GM18526 (cell line): ENCODE data around the gene SRGAP1.

Experiments
- POLR2A ChIP-seq: IDR thresholded peaks from 3 replicates; pipeline ENCODE4 v1.6.1; 2011; ENCODE audit not compliant: insufficient read length; ENCODE audit errors: extremely low read depth

The SRGAP1 gene

GRCh38 chr12:63821781-63822251, 22.7 kb upstream of the SRGAP1 start:
- no peak for TF ChIP-seq POLR2A

GRCh38 chr12:63822352-63822751, 22.1 kb upstream of the SRGAP1 start:
- no peak for TF ChIP-seq POLR2A

- no peak for TF ChIP-seq POLR2A
Observed at GRCh38 chr12:63823040-63823439, 21.5 kb upstream of the SRGAP1 start.

GRCh38 chr12:63826006-63826585, 18.4 kb upstream of the SRGAP1 start:
- TF ChIP-seq POLR2A = no peak

GRCh38 chr12:63828867-63829266, 15.6 kb upstream of the SRGAP1 start:
- no peak for TF ChIP-seq POLR2A

- no peak for TF ChIP-seq POLR2A
Observed at GRCh38 chr12:63836046-63836445, 8.5 kb upstream of the SRGAP1 start.

- no peak for TF ChIP-seq POLR2A
Observed at GRCh38 chr12:63836936-63837335, 7.6 kb upstream of the SRGAP1 start.

GRCh38 chr12:63838411-63838810, 6.1 kb upstream of the SRGAP1 start:
- TF ChIP-seq POLR2A = no peak

GRCh38 chr12:63841011-63841410, 3.5 kb upstream of the SRGAP1 start:
- no peak for TF ChIP-seq POLR2A

- TF ChIP-seq POLR2A = no peak
Observed at GRCh38 chr12:63841571-63841970, 2.9 kb upstream of the SRGAP1 start.

- TF ChIP-seq POLR2A = no peak
Observed at GRCh38 chr12:63843254-63843720, 1.2 kb upstream of the SRGAP1 start.

GRCh38 chr12:63843721-63844390, 644 bp upstream of the SRGAP1 start:
- no peak for TF ChIP-seq POLR2A

- no peak for TF ChIP-seq POLR2A
Observed at GRCh38 chr12:63845726-63846125, 1.2 kb downstream of the SRGAP1 start.

GRCh38 chr12:63846238-63846967, 1.9 kb downstream of the SRGAP1 start:
- TF ChIP-seq POLR2A = no peak

- TF ChIP-seq POLR2A = no peak
Observed at GRCh38 chr12:63848450-63848849, 4.0 kb downstream of the SRGAP1 start.

- no peak for TF ChIP-seq POLR2A
Observed at GRCh38 chr12:63849106-63849620, 4.7 kb downstream of the SRGAP1 start.
